Left lung (tissue), 10 donors: ENCODE results near the gene MYRFL. TPM values are rescaled to one million over a fixed set of nuclear protein-coding genes. Genes with fewer than 3 reads are reported as not detected.
A peak's percentile ranks its signal among the peaks of the same experiment; 100 is the strongest.

ENCODE experiments used
- ATAC-seq: fragments of 200-7000 bp; cut with Tn5 transposase; one replicate; pipeline ENCODE4 v1.9.1; 2020; ENCODE audit warnings: moderate library complexity
- DNase-seq, 4 donors: peaks; one replicate each; pipeline ENCODE4 v3.0.0-alpha.2; 2013 to 2020
- H3K27ac ChIP-seq, 2 donors: fragments of 200-600 bp; sonication (generic) in 1 of 2; one replicate each; pipeline versions ENCODE4 v1.5.0 to v1.8.0; 2020 to 2021
- H3K27me3 ChIP-seq, 2 donors: fragments of 200-600 bp; sonication (generic) in 1 of 2; one replicate each; pipeline versions ENCODE4 v1.5.0 to v1.8.0; 2020 to 2021
- H3K36me3 ChIP-seq, 2 donors: fragments of 200-600 bp; sonication (generic) in 1 of 2; one replicate each; pipeline versions ENCODE4 v1.5.0 to v1.8.0; 2020 to 2021
- H3K4me1 ChIP-seq, 2 donors: fragments of 200-600 bp; one replicate each; pipeline ENCODE4 v1.8.0; 2021
- H3K4me3 ChIP-seq, 2 donors: fragments of 200-600 bp; sonication (generic) in 1 of 2; one replicate each; pipeline versions ENCODE4 v1.5.0 to v1.8.0; 2020 to 2021; ENCODE audit warnings: mild to moderate bottlenecking in 1 of 2
- H3K9me3 ChIP-seq, 2 donors: fragments of 200-600 bp; sonication (generic) in 1 of 2; one replicate each; pipeline versions ENCODE4 v1.5.0 to v1.8.0; 2020 to 2021
- CTCF ChIP-seq, 2 donors: fragments of 200-600 bp; sonication (generic) in 1 of 2; IDR thresholded peaks; one replicate each; pipeline versions ENCODE4 v1.5.0 to v1.8.0; 2021; ENCODE audit warnings: antibody characterized with exemption in 2 of 2
- intact Hi-C, 2 donors: fragments of 100-400 bp; cut with DNase I; formaldehyde crosslinking; loops; one replicate each; pipeline versions ENCODE4 v1.11.2 to v1.14.2; 2022
- polyA plus RNA-seq, 6 donors: library from polyadenylated mRNA; unstranded; fragments of 120-200 nt; gene quantifications; one replicate each; pipeline ENCODE4 v1.2.1, GENCODE V29; 2013; ENCODE audit not compliant: insufficient read length in 6 of 6
- total RNA-seq, 2 donors: library from RNA; stranded (reverse); fragmentation: NEBNext Ultra II Directional; extraction: Animal tissue kit (Norgen Biotek cat#: 25700); gene quantifications; one replicate each; pipeline ENCODE4 v1.2.1, GENCODE V29; 2021
- donor health status: DM: no; HTN: yes; CAD: no.
- donor health status: DM: no; HTN: no; CAD: no.

MYRFL gene
- total and polyA plus RNA-seq, 8 donors = 0.17 to 2.5 (median 0.77) TPM

DNA sequence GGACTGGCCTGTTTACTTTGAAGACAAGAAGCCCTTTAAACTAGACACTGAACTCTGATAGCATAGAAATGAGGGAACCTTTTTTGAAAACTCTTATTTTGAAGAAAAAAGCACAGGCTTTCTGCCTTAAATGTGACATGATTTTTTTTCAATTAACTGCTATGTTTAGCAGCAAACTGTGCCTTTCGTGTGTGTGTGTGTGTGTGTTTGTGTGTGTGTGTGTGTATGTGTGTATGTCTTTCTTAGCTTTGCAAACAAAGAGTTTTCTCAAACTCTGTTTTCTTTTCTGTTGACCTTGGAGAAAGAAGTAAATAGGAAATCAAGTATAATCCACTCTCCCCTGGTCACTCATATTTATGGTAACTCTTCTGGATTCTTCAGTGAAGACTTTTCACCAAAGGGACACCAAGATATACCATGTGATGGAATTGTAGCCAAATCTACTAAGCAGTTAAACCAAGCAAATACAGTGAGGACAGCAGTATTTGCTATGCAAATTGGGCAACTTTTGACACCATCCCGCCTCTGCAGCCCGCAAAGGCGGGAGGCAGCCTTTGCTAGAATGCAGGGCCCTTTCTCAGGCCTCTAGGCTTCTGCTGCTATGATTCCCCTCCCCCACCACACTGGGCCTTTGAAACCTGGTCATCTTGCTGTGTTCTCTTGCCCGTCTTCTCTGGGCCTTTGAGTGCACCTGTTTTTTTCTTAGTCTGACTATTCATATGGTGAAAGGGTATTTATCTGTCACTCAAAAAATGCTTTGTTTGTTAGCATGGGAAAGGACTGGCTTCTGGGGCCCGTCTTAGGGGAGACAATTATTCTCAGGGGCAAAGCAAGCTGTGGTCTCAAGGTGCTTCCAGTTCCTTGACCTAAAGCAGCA is 107.9 kb downstream of the MYRFL start:
- DNase-seq (peak in 1 of 4 donors; percentile 36), ATAC-seq (no peak)
- H3K9me3 ChIP-seq = no peaks in the 10 kb centered on the region
- no peaks in the 10 kb centered on the region for H3K27me3 ChIP-seq
- no peak overlapping the region for H3K27ac ChIP-seq
- no peaks in the 10 kb centered on the region for H3K36me3 ChIP-seq
- peaks cover 0 to 6% of the 10 kb centered on the region in 2 donors for H3K4me1 ChIP-seq
- intact Hi-C loops = no loop called here
- no peak for TF ChIP-seq CTCF (IDR thresholded peaks at IDR 0.05)
- H3K4me3 ChIP-seq = no peak overlapping the region

DNA sequence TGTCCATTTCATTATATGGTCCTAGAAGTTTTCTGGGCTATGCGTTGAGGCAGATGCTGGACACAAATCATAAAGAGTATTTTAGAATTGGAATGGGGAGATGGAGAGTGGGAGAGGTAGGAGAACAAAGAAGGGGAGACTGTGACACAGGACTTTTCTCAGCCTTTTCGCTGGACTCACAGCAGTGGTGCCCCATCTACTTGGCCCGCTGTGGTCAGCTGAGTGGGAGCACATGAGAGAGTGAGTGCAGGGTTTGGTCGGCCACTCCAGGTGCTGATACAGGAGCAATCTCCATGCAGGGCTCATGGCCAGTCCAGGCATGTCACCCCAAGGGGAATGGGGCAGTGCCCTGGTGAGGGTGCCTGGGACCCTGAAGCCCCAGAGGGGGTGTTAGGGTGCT is 109.0 kb downstream of the MYRFL start:
- no peak overlapping the region for H3K4me3 ChIP-seq
- TF ChIP-seq CTCF (IDR thresholded peaks at IDR 0.05) = no peak
- ATAC-seq = no peak
- DNase-seq = no peak
- H3K27ac ChIP-seq = no peak overlapping the region
- H3K4me1 ChIP-seq = peaks cover 0 to 6% of the 10 kb centered on the region in 2 donors
- no peaks in the 10 kb centered on the region for H3K36me3 ChIP-seq
- no peaks in the 10 kb centered on the region for H3K9me3 ChIP-seq
- H3K27me3 ChIP-seq = no peaks in the 10 kb centered on the region
- intact Hi-C loops = no loop called here

GRCh38 chr12:69935651-69936100 is 110.6 kb downstream of the MYRFL start:
- no peak for TF ChIP-seq CTCF (IDR thresholded peaks at IDR 0.05)
- H3K4me3 ChIP-seq = no peak overlapping the region
- DNase-seq (peak in 1 of 4 donors; percentile 56), ATAC-seq (peak; percentile 67)
- no peaks in the 10 kb centered on the region for H3K9me3 ChIP-seq
- peak overlapping the region in 1 of 2 donors; percentile 26 for H3K27ac ChIP-seq
- H3K36me3 ChIP-seq = no peaks in the 10 kb centered on the region
- intact Hi-C loops = no loop called here
- H3K4me1 ChIP-seq = peaks cover 0 to 6% of the 10 kb centered on the region in 2 donors
- no peaks in the 10 kb centered on the region for H3K27me3 ChIP-seq

- H3K27ac ChIP-seq = no peak overlapping the region
- H3K4me1 ChIP-seq = peaks cover 0 to 6% of the 10 kb centered on the region in 2 donors
- H3K27me3 ChIP-seq = no peaks in the 10 kb centered on the region
- DNase-seq (peak in 3 of 4 donors; percentile 42 to 83 (median 57)), ATAC-seq (peak; percentile 97)
- no peaks in the 10 kb centered on the region for H3K9me3 ChIP-seq
- no peaks in the 10 kb centered on the region for H3K36me3 ChIP-seq
- no peak for TF ChIP-seq CTCF (IDR thresholded peaks at IDR 0.05)
- intact Hi-C loops = no loop called here
- no peak overlapping the region for H3K4me3 ChIP-seq
These were observed 111.2 kb downstream of the MYRFL start for GRCh38 chr12:69936214-69936731.

DNA sequence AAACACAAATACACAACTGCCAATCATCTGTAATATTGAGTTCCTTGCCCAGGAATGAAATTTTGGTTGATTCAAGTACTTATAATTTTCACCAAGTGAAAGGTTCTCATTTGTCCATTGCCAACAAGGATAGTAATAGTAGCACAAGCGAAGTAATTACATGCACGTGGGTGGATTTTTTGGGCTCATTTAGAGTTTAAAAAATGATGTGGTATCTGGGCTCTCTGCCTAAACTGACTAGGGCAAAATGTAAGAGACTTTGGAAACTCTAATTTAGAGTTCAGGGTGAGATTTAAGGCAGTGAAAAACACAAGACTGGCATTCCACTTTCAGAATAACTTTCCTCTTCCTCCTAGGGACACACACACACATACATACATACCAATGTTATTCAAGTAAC is 111.7 kb downstream of the MYRFL start:
- H3K27me3 ChIP-seq = no peaks in the 10 kb centered on the region
- H3K36me3 ChIP-seq = no peaks in the 10 kb centered on the region
- no peak for ATAC-seq
- H3K4me3 ChIP-seq = no peak overlapping the region
- no peaks in the 10 kb centered on the region for H3K9me3 ChIP-seq
- H3K27ac ChIP-seq = no peak overlapping the region
- no peak for DNase-seq
- peaks cover 0 to 6% of the 10 kb centered on the region in 2 donors for H3K4me1 ChIP-seq
- intact Hi-C loops = no loop called here
- TF ChIP-seq CTCF (IDR thresholded peaks at IDR 0.05) = no peak
